IMR-90 (cell line): ENCODE measurements around the gene ADGRD1. TPM values are rescaled to one million over a fixed set of nuclear protein-coding genes. Genes with fewer than 3 reads are reported as not detected.

Experiments
- ATAC-seq: fragments of 200-7000 bp; cut with Tn5 transposase; 2 replicates; pipeline ENCODE4 v1.9.1; 2020; ENCODE audit warnings: low read depth, mild to moderate bottlenecking, moderate library complexity
- BruUV-seq: library from RNA; stranded (reverse); fragments of 400-500 nt; replicated peaks from 2 replicates; lab custom pipeline; 2021; lab: Mats Ljungman, UMichigan
- CTCF ChIA-PET: fragments of 300-600 bp; formaldehyde crosslinking; extraction: SDS; loops from one replicate; lab custom pipeline; 2021; ENCODE audit warnings: antibody characterized with exemption; lab: Yijun Ruan, JAX
- POLR2A ChIA-PET: fragments of 300-600 bp; sonication (Branson Sonifier 250); formaldehyde crosslinking; loops from one replicate; lab custom pipeline; 2022; ENCODE audit warnings: antibody characterized with exemption; ENCODE audit not compliant: unreplicated experiment; lab: Charles Lee
- DNase-seq: peaks from one replicate; pipeline ENCODE4 v3.0.0; 2013
- H2AFZ ChIP-seq: replicated peaks from 2 replicates; pipeline ENCODE3; 2013; ENCODE audit warnings: low read length, mild to moderate bottlenecking; ENCODE audit not compliant: poor library complexity
- H2AK5ac ChIP-seq: 2 replicates; pipeline ENCODE4 v1.6.1; 2013; ENCODE audit warnings: low read depth, low read length, inconsistent platforms
- H2AK9ac ChIP-seq: replicated peaks from 2 replicates; pipeline ENCODE3; 2013; ENCODE audit warnings: mild to moderate bottlenecking, low read depth, low read length, moderate library complexity; ENCODE audit not compliant: poor library complexity
- H2BK120ac ChIP-seq: 2 replicates; pipeline ENCODE4 v1.6.1; 2013; ENCODE audit warnings: low read depth, low read length, inconsistent platforms
- H2BK15ac ChIP-seq: 3 replicates; pipeline ENCODE4 v1.6.1; 2013; ENCODE audit warnings: low read depth, low read length, inconsistent platforms
- H2BK20ac ChIP-seq: 2 replicates; pipeline ENCODE4 v1.6.1; 2013; ENCODE audit warnings: low read depth, mild to moderate bottlenecking, inconsistent platforms, low read length, moderate library complexity
- H2BK5ac ChIP-seq: 2 replicates; pipeline ENCODE4 v1.6.1; 2013; ENCODE audit warnings: mild to moderate bottlenecking, low read depth, low read length, inconsistent platforms; ENCODE audit not compliant: poor library complexity, severe bottlenecking
- H3K14ac ChIP-seq: replicated peaks from 2 replicates; pipeline ENCODE4 v1.6.1; 2013; ENCODE audit warnings: low read depth, low read length, inconsistent platforms
- H3K18ac ChIP-seq: 2 replicates; pipeline ENCODE4 v1.6.1; 2013; ENCODE audit warnings: low read depth, low read length, control low read depth
- H3K23ac ChIP-seq: 2 replicates; pipeline ENCODE4 v1.6.1; 2013; ENCODE audit warnings: low read depth, low read length, inconsistent platforms
- H3K27ac ChIP-seq: 2 replicates; pipeline ENCODE4 v1.5.1; 2013; ENCODE audit warnings: mild to moderate bottlenecking, control low read depth, low read length; ENCODE audit not compliant: insufficient read depth
- H3K27me3 ChIP-seq: 2 replicates; pipeline ENCODE4 v1.6.1; 2013; ENCODE audit warnings: low read length; ENCODE audit not compliant: control insufficient read depth, insufficient read depth
- H3K36me3 ChIP-seq: 2 replicates; pipeline ENCODE4 v1.6.1; 2013; ENCODE audit warnings: low read length, mixed read lengths; ENCODE audit not compliant: control insufficient read depth, insufficient read depth
- H3K4ac ChIP-seq: 2 replicates; pipeline ENCODE4 v1.6.1; 2013; ENCODE audit warnings: low read depth, low read length, inconsistent platforms
- H3K4me1 ChIP-seq: 2 replicates; pipeline ENCODE4 v1.6.1; 2013; ENCODE audit warnings: low read length, mixed read lengths; ENCODE audit not compliant: control insufficient read depth, insufficient read depth
- H3K4me2 ChIP-seq: 2 replicates; pipeline ENCODE4 v1.6.1; 2013; ENCODE audit warnings: low read depth, mild to moderate bottlenecking, control low read depth, low read length, moderate library complexity
- H3K4me3 ChIP-seq: 2 replicates; pipeline ENCODE4 v1.5.1; 2013; ENCODE audit warnings: low read depth, mild to moderate bottlenecking, control low read depth, low read length, moderate library complexity; ENCODE audit not compliant: insufficient read depth
- H3K56ac ChIP-seq: 2 replicates; pipeline ENCODE4 v1.6.1; 2013; ENCODE audit warnings: low read length, inconsistent platforms; ENCODE audit not compliant: insufficient read depth; ENCODE audit errors: extremely low read depth
- H3K79me1 ChIP-seq, 2 experiments: 2 replicates each; pipeline ENCODE4 v1.6.1; 2013; ENCODE audit warnings: low read length in 2 of 2, inconsistent platforms in 1 of 2, low read depth in 1 of 2
- H3K9ac ChIP-seq: 2 replicates; pipeline ENCODE4 v1.6.1; 2013; ENCODE audit warnings: low read depth, low read length, control low read depth
- H3K9me1 ChIP-seq: 2 replicates; pipeline ENCODE4 v1.6.1; 2013; ENCODE audit warnings: low read length, inconsistent platforms; ENCODE audit not compliant: insufficient read depth
- H3K9me3 ChIP-seq: 2 replicates; pipeline ENCODE4 v1.6.1; 2013; ENCODE audit warnings: low read length; ENCODE audit not compliant: control insufficient read depth, insufficient read depth
- H4K20me1 ChIP-seq: 2 replicates; pipeline ENCODE4 v1.6.1; 2013; ENCODE audit warnings: low read length, inconsistent platforms; ENCODE audit not compliant: insufficient read depth
- H4K5ac ChIP-seq: 2 replicates; pipeline ENCODE4 v1.6.1; 2013; ENCODE audit warnings: mild to moderate bottlenecking, low read depth, low read length, control low read depth
- H4K8ac ChIP-seq, 2 experiments: 2 replicates each; pipeline ENCODE4 v1.6.1; 2013; ENCODE audit warnings: low read depth in 2 of 2, low read length in 2 of 2, control low read depth in 1 of 2, inconsistent platforms in 1 of 2
- H4K91ac ChIP-seq: 2 replicates; pipeline ENCODE4 v1.6.1; 2013; ENCODE audit warnings: low read depth, low read length, inconsistent platforms; ENCODE audit not compliant: insufficient read depth
- BHLHE40 ChIP-seq: fragments of 150-350 bp; IDR thresholded peaks from 2 replicates; pipeline ENCODE4 v1.6.1; 2016; ENCODE audit warnings: mild to moderate bottlenecking, low read depth, low read length
- CEBPB ChIP-seq: IDR thresholded peaks from 2 replicates; pipeline ENCODE4 v1.6.1; 2012; ENCODE audit warnings: low read depth, low read length, improper control_type of control experiment
- CHD1 ChIP-seq: IDR thresholded peaks from 2 replicates; pipeline ENCODE4 v1.6.1; 2012; ENCODE audit warnings: low read depth, low read length, improper control_type of control experiment
- CTCF ChIP-seq: conservative IDR thresholded peaks from 2 replicates; pipeline ENCODE4 v1.5.1; 2012; ENCODE audit warnings: mild to moderate bottlenecking, low read depth, low read length, improper control_type of control experiment
- ELK1 ChIP-seq: fragments of 150-350 bp; IDR thresholded peaks from 2 replicates; pipeline ENCODE4 v1.6.1; 2016; ENCODE audit warnings: low read depth, mild to moderate bottlenecking, low read length, moderate library complexity, borderline replicate concordance
- FOS ChIP-seq: fragments of 150-350 bp; IDR thresholded peaks from 2 replicates; pipeline ENCODE4 v1.6.1; 2016; ENCODE audit warnings: low read depth, low read length
- MAFK ChIP-seq: IDR thresholded peaks from 2 replicates; pipeline ENCODE4 v1.6.1; 2012; ENCODE audit warnings: low read depth, low read length, improper control_type of control experiment
- MAZ ChIP-seq: IDR thresholded peaks from 2 replicates; pipeline ENCODE4 v1.6.1; 2012; ENCODE audit warnings: low read depth, mild to moderate bottlenecking, low read length, improper control_type of control experiment, moderate library complexity, borderline replicate concordance
- NFE2L2 ChIP-seq: fragments of 150-350 bp; IDR thresholded peaks from 2 replicates; pipeline ENCODE4 v1.6.1; 2016; ENCODE audit warnings: low read depth, mild to moderate bottlenecking, low read length
- POLR2A ChIP-seq: IDR thresholded peaks from 2 replicates; pipeline ENCODE4 v1.6.1; 2012; ENCODE audit warnings: mild to moderate bottlenecking, low read depth, low read length
- RAD21 ChIP-seq: IDR thresholded peaks from 2 replicates; pipeline ENCODE4 v1.6.1; 2012; ENCODE audit warnings: low read length, improper control_type of control experiment
- RFX5 ChIP-seq: IDR thresholded peaks from 2 replicates; pipeline ENCODE4 v1.8.0; 2012; ENCODE audit warnings: low read depth, mild to moderate bottlenecking, low read length, moderate library complexity
- SMC3 ChIP-seq: fragments of 150-350 bp; IDR thresholded peaks from 2 replicates; pipeline ENCODE4 v1.6.1; 2016; ENCODE audit warnings: low read depth, mild to moderate bottlenecking, antibody characterized with exemption, low read length, moderate library complexity
- USF2 ChIP-seq: fragments of 150-350 bp; IDR thresholded peaks from 2 replicates; pipeline ENCODE4 v1.6.1; 2017; ENCODE audit warnings: mild to moderate bottlenecking, antibody characterized with exemption, low read length, low read depth
- whole genome bisulfite sequencing, 2 experiments: methylation state at CpG; one replicate each; pipeline versions ENCODE4 v1.1.5 to v1.1.7; 2013; ENCODE audit warnings: missing lambda C conversion rate in 2 of 2; ENCODE audit not compliant: insufficient read length in 1 of 2; ENCODE audit errors: extremely low coverage in 2 of 2; 5-methylcytosine and 5-hydroxymethylcytosine counted together
- dilution Hi-C: fragments of 300-500 bp; cut with HindIII; formaldehyde crosslinking; loops from one replicate; pipeline ENCODE4 v1.14.3; 2018; ENCODE audit warnings: low sequenced_read_pairs; ENCODE audit not compliant: unreplicated experiment
- in situ Hi-C: fragments of 300-500 bp; cut with MboI; formaldehyde crosslinking; loops from 3 replicates; pipeline ENCODE4 v1.14.3; 2019; ENCODE audit warnings: low sequenced_read_pairs, inconsistent platforms, mixed read lengths
- intact Hi-C: fragments of 100-400 bp; cut with micrococcal nuclease; formaldehyde crosslinking; loops from 2 replicates; pipeline ENCODE4 v1.10.0; 2022
- polyA plus RNA-seq, 3 experiments: library from polyadenylated mRNA; depleted of rRNA; stranded (reverse); fragments of >200 nt; gene quantifications; 2 replicates each; pipeline ENCODE4 v1.2.3, GENCODE V29; 2012; ENCODE audit warnings: low replicate concordance in 1 of 3
- total RNA-seq: library from RNA; depleted of rRNA; stranded (reverse); fragments of >200 nt; gene quantifications from 2 replicates; pipeline ENCODE4 v1.2.3, GENCODE V29; 2012

Gene ADGRD1
- total and polyA plus RNA-seq, 2 of the 4 experiments (the other 2 are of a cell fraction), result not detected

DNA sequence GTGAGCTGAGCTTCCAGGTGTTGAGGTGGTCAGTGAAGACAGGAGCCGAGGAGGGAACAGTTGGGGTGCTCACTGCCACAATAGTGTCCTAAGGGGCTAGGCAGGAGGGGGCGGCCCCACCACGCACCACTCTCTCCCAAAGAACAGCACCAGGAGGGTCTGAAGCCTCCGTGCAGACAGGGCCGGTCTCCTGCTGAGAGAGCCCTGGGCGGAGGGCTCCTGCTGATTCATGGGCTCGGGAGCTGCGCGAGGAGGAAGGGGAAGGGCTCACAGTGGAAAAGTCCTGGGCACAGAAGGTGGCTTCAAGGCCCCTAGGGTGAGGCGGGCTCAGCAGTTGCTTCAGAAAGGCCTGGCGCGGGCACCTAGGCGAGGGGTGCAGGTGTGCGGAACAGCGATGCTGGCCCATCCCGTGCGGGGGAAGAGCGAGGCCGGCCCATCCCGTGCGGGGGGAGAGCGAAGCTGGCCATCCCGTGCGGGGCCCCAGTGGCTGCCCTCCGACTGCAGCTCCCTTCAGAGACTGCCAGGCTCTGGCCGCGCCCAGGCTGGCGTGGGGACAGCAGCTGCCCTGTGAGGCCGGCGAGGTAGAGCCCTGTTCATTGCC lies 176.7 kb downstream of the ADGRD1 start:
- Histone ChIP-seq H4K5ac (no peak overlapping the region), H3K4ac (no peak overlapping the region), H3K9me1 (no peaks in the 10 kb centered on the region), H2AK9ac (no peak overlapping the region), H3K27me3 (no peaks in the 10 kb centered on the region), H3K23ac (no peak overlapping the region), H2AK5ac (no peak overlapping the region), H3K14ac (no peak overlapping the region), H2BK5ac (no peak overlapping the region), H3K36me3 (no peaks in the 10 kb centered on the region), H3K4me3 (no peak overlapping the region), H3K4me2 (no peak overlapping the region), H4K91ac (no peak overlapping the region), H2BK20ac (no peak overlapping the region), H3K79me1 (no peaks in the 10 kb centered on the region), H2AFZ (no peak overlapping the region), H3K4me1 (no peaks in the 10 kb centered on the region), H4K8ac (no peak overlapping the region), H2BK120ac (no peak overlapping the region), H3K18ac (no peak overlapping the region), H3K56ac (no peak overlapping the region), H2BK15ac (no peak overlapping the region), H3K27ac (no peak overlapping the region), H4K20me1 (no peaks in the 10 kb centered on the region), H3K9me3 (peaks cover 38% of the 10 kb centered on the region), H3K9ac (no peak overlapping the region)
- intact Hi-C loops, result no loop called here
- ATAC-seq, result no peak
- ChIA-PET CTCF (no interaction called here), POLR2A (no interaction called here)
- dilution Hi-C loops, result no loop called here
- TF ChIP-seq MAFK, result no peak
- no peak for TF ChIP-seq NFE2L2
- TF ChIP-seq POLR2A, result no peak
- TF ChIP-seq RFX5, result no peak
- no peak for TF ChIP-seq CHD1
- no peak for TF ChIP-seq SMC3
- TF ChIP-seq USF2, result no peak
- no peak for TF ChIP-seq ELK1
- no peak for TF ChIP-seq MAZ
- TF ChIP-seq RAD21, result no peak
- TF ChIP-seq FOS, result no peak
- no peak for TF ChIP-seq CEBPB
- TF ChIP-seq BHLHE40, result no peak
- no peak for TF ChIP-seq CTCF
- WGBS, 2 experiments, result 85% methylated on average over 20 of the region's 30 CpGs; no CpG with 5 or more reads in 1 of the 2 experiments
- no TSS peak for BruUV-seq
- in situ Hi-C loops, result no loop called here
- no peak for DNase-seq
